Measurements from ENCODE around the gene C7orf57.

The C7orf57 gene

GRCh38 chr7:48035301-48035966, at the start of gene C7orf57:
C7orf57 (plus strand) TSS chr7:48035543; CDS start chr7:48036309, 766 bp downstream.
- peak; percentile 90 for DNase-seq (ENCODE audit: low spot score)

GRCh38 chr7:47988496-47989386, 46.6 kb upstream of the C7orf57 start:
- DNase-seq (ENCODE audit: low spot score), result no peak

- DNase-seq (ENCODE audit: low spot score), result peak; percentile 80
These were observed 45.5 kb upstream of the C7orf57 start for GRCh38 chr7:47989607-47990400.

GRCh38 chr7:47990592-47990991, 44.8 kb upstream of the C7orf57 start:
- DNase-seq (ENCODE audit: low spot score), result no peak

GRCh38 chr7:47991270-47991669, 44.1 kb upstream of the C7orf57 start:
- DNase-seq (ENCODE audit: low spot score), result no peak

- peak; percentile 75 for DNase-seq (ENCODE audit: low spot score)
These were observed 43.5 kb upstream of the C7orf57 start for GRCh38 chr7:47991741-47992311.

GRCh38 chr7:47992446-47992845, 42.9 kb upstream of the C7orf57 start:
- no peak for DNase-seq (ENCODE audit: low spot score)

- no peak for DNase-seq (ENCODE audit: low spot score)
These were observed 35.9 kb upstream of the C7orf57 start for GRCh38 chr7:47999413-47999812.

- peak; percentile 30 for DNase-seq (ENCODE audit: low spot score)
These were observed 35.2 kb upstream of the C7orf57 start for GRCh38 chr7:48000164-48000563.

GRCh38 chr7:48004032-48004431, 31.3 kb upstream of the C7orf57 start:
- DNase-seq (ENCODE audit: low spot score), result no peak

- no peak for DNase-seq (ENCODE audit: low spot score)
These were observed 30.7 kb upstream of the C7orf57 start for GRCh38 chr7:48004638-48005037.

- no peak for DNase-seq (ENCODE audit: low spot score)
These were observed 28.5 kb upstream of the C7orf57 start for GRCh38 chr7:48006866-48007265.

- no peak for DNase-seq (ENCODE audit: low spot score)
These were observed 26.1 kb upstream of the C7orf57 start for GRCh38 chr7:48009257-48009656.

GRCh38 chr7:48009954-48010353, 25.4 kb upstream of the C7orf57 start:
- DNase-seq (ENCODE audit: low spot score), result no peak

- DNase-seq (ENCODE audit: low spot score), result no peak
These were observed 24.0 kb upstream of the C7orf57 start for GRCh38 chr7:48011323-48011722.

- DNase-seq (ENCODE audit: low spot score), result no peak
These were observed 23.4 kb upstream of the C7orf57 start for GRCh38 chr7:48011951-48012350.

GRCh38 chr7:48016641-48017040, 18.7 kb upstream of the C7orf57 start:
- DNase-seq (ENCODE audit: low spot score), result no peak

- no peak for DNase-seq (ENCODE audit: low spot score)
These were observed 17.7 kb upstream of the C7orf57 start for GRCh38 chr7:48017674-48018073.

- peak; percentile 28 for DNase-seq (ENCODE audit: low spot score)
These were observed 9.7 kb upstream of the C7orf57 start for GRCh38 chr7:48025624-48026023.

GRCh38 chr7:48028938-48029337, 6.4 kb upstream of the C7orf57 start, which contains the start of gene SUN3:
SUN3 (minus strand) TSS chr7:48029107; CDS start chr7:48028938, 169 bp downstream.
- DNase-seq (ENCODE audit: low spot score), result no peak

GRCh38 chr7:48031111-48031510, 4.2 kb upstream of the C7orf57 start:
- DNase-seq (ENCODE audit: low spot score), result no peak

GRCh38 chr7:48033922-48034321, 1.4 kb upstream of the C7orf57 start:
- no peak for DNase-seq (ENCODE audit: low spot score)
